HCT116 (cell line): ENCODE results near the gene SLCO4A1. TPM values are rescaled to one million over a fixed set of nuclear protein-coding genes. Genes with fewer than 3 reads are reported as not detected.

Experiments used
- ATAC-seq: fragments of 200-7000 bp; cut with Tn5 transposase; 2 replicates; pipeline ENCODE4 v1.9.1; 2020; ENCODE audit warnings: mild to moderate bottlenecking, moderate library complexity
- BruUV-seq: library from RNA; stranded (reverse); fragments of 400-500 nt; replicated peaks from 2 replicates; lab custom pipeline; 2021; lab: Mats Ljungman, UMichigan
- CTCF ChIA-PET: fragments of 300-600 bp; sonication (Branson Sonifier 250); formaldehyde crosslinking; loops from one replicate; lab custom pipeline; 2021; ENCODE audit warnings: antibody characterized with exemption; lab: Charles Lee
- POLR2A ChIA-PET: fragments of 300-600, 350-600 bp; sonication (Branson Sonifier 250); formaldehyde crosslinking; loops from one replicate; lab custom pipeline; 2021; ENCODE audit warnings: antibody characterized with exemption; lab: Charles Lee
- RAD21 ChIA-PET, 2 experiments: fragments of 300-600 bp; sonication (Branson Sonifier 250); formaldehyde crosslinking; loops; one replicate each; lab custom pipeline; 2023; ENCODE audit warnings: low total read pairs in 2 of 2; ENCODE audit not compliant: uncharacterized antibody in 2 of 2, unreplicated experiment in 2 of 2, low non-redundant PET in 1 of 2; lab: Charles Lee
- DNase-seq: peaks from one replicate; pipeline ENCODE4 v3.0.0-alpha.2; 2010; ENCODE audit warnings: low read depth, low spot score
- H2AFZ ChIP-seq: fragments of 200-600 bp; shearing (Covaris generic), sonication (generic); 2 replicates; pipeline ENCODE4 v1.6.1; 2017; ENCODE audit warnings: low read depth, mixed run types, mixed read lengths, antibody characterized with exemption, low read length; ENCODE audit not compliant: poor library complexity, severe bottlenecking
- H3K27ac ChIP-seq: 2 replicates; pipeline ENCODE4 v1.5.1; 2012; ENCODE audit warnings: low read depth, low read length
- H3K27me3 ChIP-seq: fragments of 200-600 bp; sonication (generic); 2 replicates; pipeline ENCODE4 v1.6.1; 2016; ENCODE audit warnings: mixed run types, low read length, mixed read lengths; ENCODE audit not compliant: insufficient read depth
- H3K36me3 ChIP-seq, 2 experiments: fragments of 200-500 bp in 1 of 2; fragments of 200-600 bp in 1 of 2; sonication (Bioruptor generic) in 1 of 2; sonication (generic) in 1 of 2; 2 replicates each; pipeline versions ENCODE4 v1.5.1 to v1.6.1; 2014 to 2016; ENCODE audit warnings: low read length in 2 of 2, inconsistent platforms in 1 of 2, mixed read lengths in 1 of 2, mixed run types in 1 of 2; ENCODE audit not compliant: insufficient read depth in 2 of 2, control insufficient read depth in 1 of 2
- H3K4me1 ChIP-seq, 2 experiments: fragments of 200-600 bp in 1 of 2; sonication (generic) in 1 of 2; 2 replicates each; pipeline versions ENCODE4 v1.5.1 to v1.6.1; 2012 to 2017; ENCODE audit warnings: low read length in 2 of 2, inconsistent platforms in 1 of 2, mild to moderate bottlenecking in 1 of 2, mixed read lengths in 1 of 2, mixed run types in 1 of 2, moderate library complexity in 1 of 2; ENCODE audit not compliant: insufficient read depth in 2 of 2, control insufficient read depth in 1 of 2
- H3K4me2 ChIP-seq: fragments of 200-600 bp; sonication (generic); 2 replicates; pipeline ENCODE4 v1.6.1; 2017; ENCODE audit warnings: mixed run types, low read length, mixed read lengths
- H3K4me3 ChIP-seq, 2 experiments: fragments of 200-600 bp in 1 of 2; sonication (generic) in 1 of 2; replicated peaks in 1 of 2; 2 replicates each; pipeline ENCODE4 v1.5.1; 2011 to 2016; ENCODE audit warnings: low read length in 2 of 2, control low read depth in 1 of 2, low read depth in 1 of 2, mild to moderate bottlenecking in 1 of 2, mixed read lengths in 1 of 2, mixed run types in 1 of 2
- H3K79me2 ChIP-seq: fragments of 200-600 bp; sonication (generic); 2 replicates; pipeline ENCODE4 v1.6.1; 2017; ENCODE audit warnings: mild to moderate bottlenecking, mixed run types, low read length, moderate library complexity, mixed read lengths; ENCODE audit not compliant: insufficient read depth
- H3K9ac ChIP-seq: fragments of 200-600 bp; sonication (generic); 2 replicates; pipeline ENCODE4 v1.6.1; 2016; ENCODE audit warnings: low read length, mixed read lengths
- H3K9me2 ChIP-seq: fragments of 200-600 bp; sonication (generic), shearing (Covaris generic); 2 replicates; pipeline ENCODE4 v1.6.1; 2017; ENCODE audit warnings: mixed run types, mild to moderate bottlenecking, moderate library complexity; ENCODE audit not compliant: insufficient read depth
- H3K9me3 ChIP-seq, 2 experiments: fragments of 200-500 bp in 1 of 2; fragments of 200-600 bp in 1 of 2; sonication (Bioruptor generic) in 1 of 2; sonication (generic) in 1 of 2; 2 replicates each; pipeline ENCODE4 v1.6.1; 2014 to 2017; ENCODE audit warnings: low read length in 2 of 2, mixed read lengths in 2 of 2, inconsistent platforms in 1 of 2, low read depth in 1 of 2, mild to moderate bottlenecking in 1 of 2, mixed run types in 1 of 2, moderate library complexity in 1 of 2; ENCODE audit not compliant: control insufficient read depth in 1 of 2, insufficient read depth in 1 of 2
- H4K20me1 ChIP-seq: fragments of 200-600 bp; sonication (generic), shearing (Covaris generic); 2 replicates; pipeline ENCODE4 v1.6.1; 2017; ENCODE audit warnings: mixed run types, mild to moderate bottlenecking, moderate library complexity; ENCODE audit not compliant: insufficient read depth
- ATF3 ChIP-seq: IDR thresholded peaks from 2 replicates; pipeline ENCODE4 v1.6.1; 2012
- CBX3 ChIP-seq: IDR thresholded peaks from 2 replicates; pipeline ENCODE4 v1.6.1; 2012; ENCODE audit warnings: low read depth
- CEBPB ChIP-seq: IDR thresholded peaks from 2 replicates; pipeline ENCODE4 v1.6.1; 2012; ENCODE audit warnings: low read depth
- EGR1 ChIP-seq: IDR thresholded peaks from 2 replicates; pipeline ENCODE4 v1.6.1; 2012; ENCODE audit warnings: low read depth
- ELF1 ChIP-seq: IDR thresholded peaks from 2 replicates; pipeline ENCODE4 v1.6.1; 2012; ENCODE audit warnings: low read depth, borderline replicate concordance
- FOSL1 ChIP-seq: IDR thresholded peaks from 2 replicates; pipeline ENCODE4 v1.6.1; 2012; ENCODE audit warnings: low read depth
- MAX ChIP-seq: IDR thresholded peaks from 2 replicates; pipeline ENCODE4 v1.6.1; 2012
- POLR2A ChIP-seq: IDR thresholded peaks from 2 replicates; pipeline ENCODE4 v1.7.0; 2011; ENCODE audit warnings: borderline replicate concordance; ENCODE audit not compliant: insufficient read depth, insufficient read length; ENCODE audit errors: extremely low read depth
- POLR2AphosphoS5 ChIP-seq: IDR thresholded peaks from 2 replicates; pipeline ENCODE4 v1.6.1; 2011; ENCODE audit warnings: mild to moderate bottlenecking, low read depth, low read length, moderate library complexity
- RAD21 ChIP-seq: IDR thresholded peaks from 2 replicates; pipeline ENCODE4 v1.6.1; 2012; ENCODE audit warnings: low read depth, mild to moderate bottlenecking
- SP1 ChIP-seq: IDR thresholded peaks from 2 replicates; pipeline ENCODE4 v1.6.1; 2012; ENCODE audit warnings: low read depth
- SRF ChIP-seq: IDR thresholded peaks from 2 replicates; pipeline ENCODE4 v1.6.1; 2012; ENCODE audit warnings: low read depth
- TCF7L2 ChIP-seq: IDR thresholded peaks from 2 replicates; pipeline ENCODE4 v1.7.0; 2011; ENCODE audit warnings: borderline replicate concordance, inconsistent platforms; ENCODE audit not compliant: insufficient read depth, insufficient read length; ENCODE audit errors: extremely low read depth
- YY1 ChIP-seq: IDR thresholded peaks from 2 replicates; pipeline ENCODE4 v1.6.1; 2011; ENCODE audit warnings: low read length, low read depth, moderate library complexity, mild to moderate bottlenecking; ENCODE audit not compliant: insufficient replicate concordance; ENCODE audit errors: extremely low read depth
- ZBTB33 ChIP-seq: IDR thresholded peaks from 2 replicates; pipeline ENCODE4 v1.6.1; 2011; ENCODE audit warnings: mild to moderate bottlenecking, low read length, moderate library complexity; ENCODE audit not compliant: insufficient replicate concordance; ENCODE audit errors: extremely low read depth
- ZFX ChIP-seq: fragments of 450-650 bp; IDR thresholded peaks from 2 replicates; pipeline ENCODE4 v1.6.1; 2017
- ZNF274 ChIP-seq: fragments of 200-500 bp; sonication (Bioruptor generic); IDR thresholded peaks from 2 replicates; pipeline ENCODE4 v1.6.1; 2014; ENCODE audit warnings: mild to moderate bottlenecking, low read depth, low read length, inconsistent platforms
- intact Hi-C: fragments of 100-400 bp; cut with micrococcal nuclease; formaldehyde crosslinking; loops from 2 replicates; pipeline ENCODE4 v1.10.0; 2022
- total RNA-seq: library from RNA; stranded (reverse); gene quantifications from one replicate; pipeline ENCODE4 v1.2.1, GENCODE V29; 2021; ENCODE audit not compliant: unreplicated experiment

Gene SLCO4A1
- total RNA-seq, 1 experiment from 2014 or later: 107 TPM

- Histone ChIP-seq H3K27me3 (no peaks in the 10 kb centered on the region), H3K9ac (peak overlapping the region; percentile 91), H2AFZ (no peak overlapping the region), H3K9me2 (no peaks in the 10 kb centered on the region), H3K79me2 (peaks cover 45% of the 10 kb centered on the region), H3K4me1 (peaks cover 52 to 72% of the 10 kb centered on the region in 2 experiments), H3K4me3 (peak overlapping the region in 1 of 2 experiments; percentile 36; a peak in 3 of 4 replicates), H3K27ac (peak overlapping the region; percentile 91), H3K9me3 (no peaks in the 10 kb centered on the region), H4K20me1 (no peaks in the 10 kb centered on the region), H3K4me2 (peak overlapping the region; percentile 75), H3K36me3 (peaks cover 0 to 12% of the 10 kb centered on the region in 2 experiments; a peak in 2 of 4 replicates)
- POLR2A ChIA-PET: interaction anchor here (1.6 kb wide), 1 partner anchor 29 kb away, joined by 6 read pairs; no protein-coding TSS in a partner anchor
- ATAC-seq (no peak), DNase-seq (no peak)
- no TSS peak for BruUV-seq
- TF ChIP-seq TCF7L2 (peak; percentile 29), RAD21 (no peak), POLR2AphosphoS5 (0 out of 2 replicates have a peak, but pooled peaks have one; percentile 11)
- intact Hi-C loops: no loop called here
- RAD21 ChIA-PET: no interaction called here
- CTCF ChIA-PET: no interaction called here
Measured at GRCh38 chr20:62705627-62706026, 63.3 kb downstream of the SLCO4A1 start.

- DNase-seq: no peak
- H3K4me1 ChIP-seq: peaks cover 52 to 75% of the 10 kb centered on the region in 2 experiments
- H3K4me2 ChIP-seq: peak overlapping the region; percentile 75
- H3K27me3 ChIP-seq: no peaks in the 10 kb centered on the region
- H4K20me1 ChIP-seq: no peaks in the 10 kb centered on the region; the same call in 1 of the 2 replicates
- no peak for ATAC-seq
- POLR2A ChIA-PET: interaction anchor here (1.6 kb wide), 1 partner anchor 28 kb away, joined by 6 read pairs; no protein-coding TSS in a partner anchor
- no peak for TF ChIP-seq CBX3
- no peak for TF ChIP-seq SRF
- no peak for TF ChIP-seq RAD21
- TF ChIP-seq MAX: no peak
- no peak for TF ChIP-seq ATF3
- TF ChIP-seq EGR1: no peak
- TF ChIP-seq CEBPB: no peak
- no peak for TF ChIP-seq ZFX
- no peak for TF ChIP-seq POLR2AphosphoS5
- TF ChIP-seq TCF7L2: no peak
- no peak for TF ChIP-seq ZBTB33
- TF ChIP-seq POLR2A: no peak
- TF ChIP-seq ELF1: no peak
- no peak for TF ChIP-seq FOSL1
- no peak for TF ChIP-seq SP1
- no peak for TF ChIP-seq YY1
- TF ChIP-seq ZNF274: no peak
- TF ChIP-seq, all 23 proteins: peak for 0
- no peak overlapping the region for H3K4me3 ChIP-seq
- peaks cover 0 to 16% of the 10 kb centered on the region in 2 experiments; a peak in 2 of 4 replicates for H3K36me3 ChIP-seq
- BruUV-seq: no TSS peak
- no peaks in the 10 kb centered on the region for H3K9me3 ChIP-seq
- H3K9me2 ChIP-seq: no peaks in the 10 kb centered on the region
- peak overlapping the region; percentile 91 for H3K9ac ChIP-seq
- CTCF ChIA-PET: no interaction called here
- RAD21 ChIA-PET: no interaction called here
- peaks cover 52% of the 10 kb centered on the region for H3K79me2 ChIP-seq
- no peak overlapping the region for H2AFZ ChIP-seq
- intact Hi-C loops: no loop called here
- H3K27ac ChIP-seq: peak overlapping the region; percentile 91
Measured at GRCh38 chr20:62706344-62706743, 64.0 kb downstream of the SLCO4A1 start.
